IgD-negative memory B cell (primary cell): ENCODE data around the gene CEP131. TPM values are rescaled to one million over a fixed set of nuclear protein-coding genes. Genes with fewer than 3 reads are reported as not detected.
"Not testable (repeated sequence)": the region's sequence is repeated elsewhere in the genome, so short reads cannot be mapped to it uniquely, and the experiment has no call there.

Experiments used
- H3K27ac Mint-ChIP-seq, 3 donors: one replicate each; pipeline ENCODE4 v1.8.0; 2020 to 2022; ENCODE audit warnings: mild to moderate bottlenecking in 3 of 3, mixed read lengths in 3 of 3, moderate library complexity in 1 of 3
- H3K27me3 Mint-ChIP-seq: one replicate; pipeline ENCODE4 v1.8.0; 2021; ENCODE audit warnings: mixed read lengths
- H3K36me3 Mint-ChIP-seq: one replicate; pipeline ENCODE4 v1.8.0; 2020; ENCODE audit warnings: mild to moderate bottlenecking, mixed read lengths
- H3K4me1 Mint-ChIP-seq, 3 donors: one replicate each; pipeline ENCODE4 v1.8.0; 2020 to 2022; ENCODE audit warnings: mixed read lengths in 3 of 3, mild to moderate bottlenecking in 1 of 3
- H3K4me3 Mint-ChIP-seq, 4 donors: one replicate each; pipeline ENCODE4 v1.8.0; 2020 to 2022; ENCODE audit warnings: mild to moderate bottlenecking in 4 of 4, mixed read lengths in 4 of 4, moderate library complexity in 3 of 4
- H3K9me3 Mint-ChIP-seq, 3 donors: one replicate each; pipeline ENCODE4 v1.8.0; 2020 to 2021; ENCODE audit warnings: mixed read lengths in 3 of 3, mild to moderate bottlenecking in 1 of 3
- polyA plus RNA-seq: library from polyadenylated mRNA; unstranded; fragments of 300-500 nt; fragmentation: Illumina TruSeq; gene quantifications from one replicate; pipeline ENCODE4 v1.2.3, GENCODE V29; 2021

Gene CEP131
- polyA plus RNA-seq, 1 donor from 2014 or later = 10.8 TPM

- no peaks in the 10 kb centered on the region for H3K36me3 Mint-ChIP-seq
- no peak overlapping the region for H3K4me3 Mint-ChIP-seq
- peaks cover 0 to 2% (median 0%) of the 10 kb centered on the region in 3 donors for H3K4me1 Mint-ChIP-seq
- H3K9me3 Mint-ChIP-seq = no peaks in the 10 kb centered on the region
- H3K27me3 Mint-ChIP-seq = peaks cover 24% of the 10 kb centered on the region
- H3K27ac Mint-ChIP-seq = no peak overlapping the region
Observed at GRCh38 chr17:81161536-81161935, 61.2 kb downstream of the CEP131 start.

DNA sequence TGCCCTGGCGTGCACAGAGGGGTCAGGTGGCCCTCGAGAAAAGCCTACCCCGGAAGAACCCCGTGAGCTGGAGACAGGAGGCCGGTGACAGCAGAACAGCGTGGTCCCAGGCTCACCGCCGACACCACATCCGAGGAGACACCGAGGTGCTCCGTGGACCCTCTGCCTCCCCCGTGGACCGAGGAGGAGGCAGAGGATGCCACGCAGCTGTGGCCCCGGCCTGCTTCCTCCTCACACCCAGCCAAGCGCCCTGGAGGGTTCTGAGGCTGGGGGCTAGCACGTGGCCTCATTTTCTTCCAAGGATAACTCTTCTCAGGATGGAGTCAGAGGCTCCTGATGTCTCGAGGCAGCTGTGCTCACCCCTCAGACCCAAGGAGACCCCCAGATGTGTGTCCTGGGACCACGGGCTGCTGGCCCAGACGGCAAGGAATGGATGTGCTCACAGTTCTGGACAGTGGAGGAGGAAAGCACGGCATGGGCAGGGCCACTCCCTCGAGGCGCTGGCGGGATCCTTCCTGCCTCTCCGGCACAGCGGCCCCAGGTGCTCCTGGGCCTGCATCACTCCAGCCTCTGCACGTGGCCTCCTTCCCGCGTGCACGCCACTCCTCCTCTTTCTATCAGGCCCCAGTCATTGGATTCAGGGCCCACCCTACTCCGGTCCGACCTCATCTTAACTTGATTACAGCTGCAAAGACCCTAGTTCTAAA lies 61.9 kb downstream of the CEP131 start:
- Mint-ChIP-seq H3K27me3 (peaks cover 24% of the 10 kb centered on the region), H3K27ac (no peak overlapping the region), H3K9me3 (no peaks in the 10 kb centered on the region)

DNA sequence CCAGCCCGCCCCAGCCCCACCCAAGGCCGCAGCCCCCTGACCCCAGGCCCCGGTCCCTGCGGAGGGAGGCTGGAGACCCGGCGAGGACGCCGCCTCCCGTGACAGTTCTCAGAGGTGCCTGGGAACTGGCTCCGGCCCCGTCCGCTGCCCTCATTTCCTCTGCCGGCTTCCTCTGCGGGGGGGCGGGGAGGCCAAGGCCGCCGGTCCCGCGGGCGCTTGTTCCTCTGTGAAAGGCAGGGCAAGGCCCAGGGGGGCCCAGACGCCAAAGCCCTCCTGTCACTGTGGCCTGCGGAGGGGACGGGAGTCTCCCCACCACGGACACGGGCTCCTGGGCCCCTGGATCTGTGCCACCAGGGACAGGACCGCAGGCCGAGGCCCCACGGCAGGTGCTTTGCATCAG lies 62.5 kb downstream of the CEP131 start:
- H3K27ac Mint-ChIP-seq = no peak overlapping the region
- H3K4me1 Mint-ChIP-seq = peaks cover 0 to 2% (median 0%) of the 10 kb centered on the region in 3 donors
- no peaks in the 10 kb centered on the region for H3K36me3 Mint-ChIP-seq
- H3K9me3 Mint-ChIP-seq = no peaks in the 10 kb centered on the region
- H3K4me3 Mint-ChIP-seq = no peak overlapping the region
- H3K27me3 Mint-ChIP-seq = peaks cover 20% of the 10 kb centered on the region

More for the DNA sequence above, 61.9 kb downstream of the CEP131 start:
- H3K4me1 Mint-ChIP-seq = peaks cover 0 to 2% (median 0%) of the 10 kb centered on the region in 3 donors
- no peaks in the 10 kb centered on the region for H3K36me3 Mint-ChIP-seq
- H3K4me3 Mint-ChIP-seq = peak overlapping the region in 1 of 4 donors; percentile 17

- H3K9me3 Mint-ChIP-seq = no peaks in the 10 kb centered on the region
- no peaks in the 10 kb centered on the region for H3K36me3 Mint-ChIP-seq
- no peak overlapping the region for H3K4me3 Mint-ChIP-seq
- peaks cover 17% of the 10 kb centered on the region for H3K27me3 Mint-ChIP-seq
- H3K27ac Mint-ChIP-seq = no peak overlapping the region
- peaks cover 0 to 2% (median 0%) of the 10 kb centered on the region in 3 donors for H3K4me1 Mint-ChIP-seq
Observed at GRCh38 chr17:81159611-81160265, 63.0 kb downstream of the CEP131 start.

GRCh38 chr17:81158688-81159590 lies 63.8 kb downstream of the CEP131 start:
- Mint-ChIP-seq H3K9me3 (no peaks in the 10 kb centered on the region), H3K36me3 (no peaks in the 10 kb centered on the region), H3K27ac (no peak overlapping the region), H3K4me1 (peaks cover 0 to 2% (median 0%) of the 10 kb centered on the region in 3 donors), H3K4me3 (no peak overlapping the region), H3K27me3 (peaks cover 12% of the 10 kb centered on the region)

DNA sequence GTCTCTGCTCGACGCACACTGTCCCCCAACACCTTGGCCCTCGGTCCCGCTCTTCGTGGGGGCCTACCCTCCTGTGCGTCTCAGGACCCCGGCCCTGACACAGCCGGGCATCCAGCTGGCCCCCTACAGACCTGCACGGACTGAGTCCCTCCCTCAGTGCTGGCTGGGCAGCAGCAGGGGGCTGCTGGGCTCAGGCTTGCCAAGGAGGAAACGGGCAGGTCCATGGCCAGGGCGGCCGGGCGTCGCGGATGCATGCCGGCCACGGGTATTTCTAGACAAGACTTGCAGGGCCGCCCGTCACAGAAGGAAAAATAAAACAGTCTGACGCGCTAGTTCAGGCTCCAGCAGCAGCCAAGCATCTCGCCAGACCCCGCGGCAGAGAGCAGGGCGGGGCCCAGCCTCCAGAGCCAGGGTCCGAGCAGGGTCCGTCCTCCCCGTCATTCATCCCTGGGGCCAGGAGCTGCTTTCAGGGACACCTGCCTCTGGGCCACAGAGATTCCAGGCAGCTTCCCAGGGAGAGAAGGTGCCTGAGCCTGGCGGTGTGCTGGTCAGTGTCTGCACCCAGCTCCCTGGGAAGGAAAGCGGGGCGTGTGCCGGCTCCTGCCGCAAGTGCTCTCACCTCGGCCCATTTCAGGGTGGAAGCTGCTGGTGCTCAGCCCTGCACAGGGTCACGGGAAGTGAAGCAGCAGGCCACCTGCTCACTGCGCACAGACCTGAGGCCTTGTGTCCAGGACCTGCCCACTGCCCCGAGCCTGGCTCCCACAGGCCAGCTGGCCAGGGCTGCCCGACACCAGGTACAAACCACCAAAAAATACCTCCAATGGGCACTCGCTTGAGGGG lies 64.7 kb downstream of the CEP131 start:
- H3K4me1 Mint-ChIP-seq = peaks cover 0 to 8% (median under 1%) of the 10 kb centered on the region in 3 donors
- H3K27ac Mint-ChIP-seq = no peak overlapping the region
- H3K9me3 Mint-ChIP-seq = no peaks in the 10 kb centered on the region
- H3K4me3 Mint-ChIP-seq = no peak overlapping the region
- H3K27me3 Mint-ChIP-seq = peaks cover 9% of the 10 kb centered on the region
- no peaks in the 10 kb centered on the region for H3K36me3 Mint-ChIP-seq

DNA sequence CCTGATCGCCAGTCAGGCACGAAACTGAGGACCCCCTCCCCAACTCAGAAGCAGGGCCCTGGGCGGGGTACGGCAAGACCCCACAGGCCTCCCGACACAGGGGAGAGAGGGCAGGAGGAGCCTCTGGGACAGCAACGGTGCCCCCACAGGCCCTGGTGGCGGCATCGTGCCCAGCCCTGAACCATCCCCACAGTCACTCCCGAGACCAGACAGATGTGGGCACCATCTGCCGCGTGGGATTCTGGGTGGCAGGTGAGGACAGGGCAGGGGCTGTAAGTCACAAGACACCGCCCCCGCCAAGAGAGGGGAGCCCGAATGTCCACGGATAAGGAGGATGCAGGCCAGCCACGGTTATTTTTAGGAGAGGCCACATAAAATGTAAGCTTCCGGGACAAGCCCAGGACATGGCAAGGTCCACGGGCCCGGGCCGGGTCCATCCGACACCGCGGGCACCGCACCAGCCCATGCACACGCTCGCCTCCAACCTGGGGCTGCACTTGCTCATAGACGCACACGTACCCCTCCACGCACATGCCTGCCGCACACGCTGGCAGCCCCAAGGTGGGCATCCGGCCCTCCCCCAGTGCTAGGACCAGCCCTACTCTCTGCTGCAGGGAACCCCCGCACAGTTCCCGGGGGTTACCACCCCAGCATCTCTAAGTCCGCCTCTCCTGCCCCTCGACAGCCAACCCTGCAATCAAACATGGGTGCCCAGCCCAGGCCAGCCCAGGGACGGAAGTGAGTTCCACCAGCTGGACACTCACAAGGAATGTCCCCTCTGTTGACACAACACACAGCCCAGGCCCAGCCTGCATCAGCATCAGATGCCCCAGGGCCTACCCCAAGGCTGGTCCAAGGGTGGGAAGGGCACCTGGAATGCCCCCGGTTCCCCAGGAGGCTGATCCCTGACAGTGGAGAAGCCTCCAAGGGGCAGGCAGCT lies 65.6 kb downstream of the CEP131 start:
- Mint-ChIP-seq H3K4me3 (no peak overlapping the region), H3K4me1 (peaks cover 0 to 9% (median 2%) of the 10 kb centered on the region in 3 donors), H3K27me3 (peaks cover 10% of the 10 kb centered on the region), H3K36me3 (no peaks in the 10 kb centered on the region), H3K9me3 (no peaks in the 10 kb centered on the region), H3K27ac (no peak overlapping the region)

- H3K36me3 Mint-ChIP-seq = no peaks in the 10 kb centered on the region
Observed at GRCh38 chr17:81154961-81155360, 67.8 kb downstream of the CEP131 start.

GRCh38 chr17:81154016-81154415 lies 68.7 kb downstream of the CEP131 start:
- not testable (repeated sequence) for H3K4me1 Mint-ChIP-seq, H3K36me3 Mint-ChIP-seq, H3K9me3 Mint-ChIP-seq, H3K4me3 Mint-ChIP-seq, H3K27me3 Mint-ChIP-seq
- peak overlapping the region in 1 of 3 donors; percentile 93 for H3K27ac Mint-ChIP-seq

More at GRCh38 chr17:81154961-81155360, 67.8 kb downstream of the CEP131 start:
- H3K27ac Mint-ChIP-seq = no peak overlapping the region
- H3K27me3 Mint-ChIP-seq = peaks cover 6% of the 10 kb centered on the region
- peaks cover 0 to 9% (median 2%) of the 10 kb centered on the region in 3 donors for H3K4me1 Mint-ChIP-seq
- no peaks in the 10 kb centered on the region for H3K9me3 Mint-ChIP-seq
- H3K4me3 Mint-ChIP-seq = no peak overlapping the region

DNA sequence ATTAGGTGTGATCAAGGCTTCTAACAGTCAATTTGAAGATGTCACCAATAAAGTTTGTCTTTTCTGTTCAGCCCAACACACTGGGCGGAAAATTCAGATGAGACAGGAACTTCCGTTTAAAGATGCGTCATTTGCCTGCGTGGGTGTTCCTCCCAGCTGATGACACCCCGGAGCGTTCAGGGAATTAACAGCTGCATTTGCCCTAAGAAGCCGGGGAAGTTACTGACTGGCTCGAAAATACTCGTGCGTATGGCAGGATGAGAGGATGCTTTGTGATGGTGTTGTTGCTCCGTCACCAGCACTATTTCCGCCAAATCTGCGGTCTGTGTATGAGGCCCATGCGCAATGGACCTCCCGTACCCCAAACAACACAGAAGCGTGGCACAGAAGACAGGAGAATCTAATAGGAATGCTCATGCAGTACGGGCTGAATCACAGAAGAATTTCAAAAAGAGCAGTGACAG lies 69.4 kb downstream of the CEP131 start:
- peaks cover 6% of the 10 kb centered on the region for H3K27me3 Mint-ChIP-seq
- peak overlapping the region; percentile 3 to 89 (median 60) for H3K4me3 Mint-ChIP-seq
- H3K36me3 Mint-ChIP-seq = no peaks in the 10 kb centered on the region
- no peaks in the 10 kb centered on the region for H3K9me3 Mint-ChIP-seq
- peak overlapping the region; percentile 43 to 93 (median 92) for H3K27ac Mint-ChIP-seq
- peaks cover 0 to 9% (median 2%) of the 10 kb centered on the region in 3 donors for H3K4me1 Mint-ChIP-seq

DNA sequence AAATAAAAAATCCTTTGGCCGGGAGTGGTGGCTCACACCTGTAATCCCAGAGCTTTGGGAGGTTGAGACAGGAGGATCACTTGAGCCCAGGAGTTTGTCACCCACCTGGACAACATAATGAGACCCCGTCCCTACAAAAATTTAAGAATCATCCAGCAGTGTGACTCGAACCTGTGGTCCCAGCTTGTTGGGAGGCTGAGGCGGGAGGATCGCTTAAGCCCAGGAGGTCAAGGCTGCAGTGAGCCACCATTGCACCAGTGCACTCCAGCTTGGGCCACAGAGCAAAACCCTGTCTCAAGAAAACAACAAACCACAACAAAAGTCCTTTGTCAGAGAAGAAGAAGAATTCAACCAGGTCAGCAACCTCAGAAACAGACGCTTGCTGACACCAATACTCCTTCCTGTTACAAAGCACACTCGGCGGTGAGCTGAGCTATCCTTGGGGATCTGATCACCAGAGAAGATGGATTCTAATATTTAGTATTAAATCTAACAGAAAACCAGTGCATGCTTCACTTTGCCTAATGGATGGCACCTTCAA lies 70.4 kb downstream of the CEP131 start:
- no peaks in the 10 kb centered on the region for H3K36me3 Mint-ChIP-seq
- peaks cover 0 to 8% (median 2%) of the 10 kb centered on the region in 3 donors for H3K4me1 Mint-ChIP-seq
- H3K27me3 Mint-ChIP-seq = peaks cover 8% of the 10 kb centered on the region
- H3K9me3 Mint-ChIP-seq = no peaks in the 10 kb centered on the region
- peak overlapping the region in 1 of 3 donors; percentile 93 for H3K27ac Mint-ChIP-seq
- H3K4me3 Mint-ChIP-seq = no peak overlapping the region

GRCh38 chr17:81151278-81151677 lies 71.5 kb downstream of the CEP131 start:
- Mint-ChIP-seq H3K4me1 (peaks cover 0 to 7% (median 2%) of the 10 kb centered on the region in 3 donors), H3K36me3 (no peaks in the 10 kb centered on the region), H3K4me3 (no peak overlapping the region), H3K27me3 (peaks cover 8% of the 10 kb centered on the region), H3K9me3 (no peaks in the 10 kb centered on the region), H3K27ac (peak overlapping the region in 1 of 3 donors; percentile 94)
